C4-2B (cell line): ENCODE results near the gene TNNI3K.

Experiments
- H3K27ac ChIP-seq: fragments of 450-650 bp; 2 replicates; pipeline ENCODE4 v1.5.1; 2017
- CTCF ChIP-seq: fragments of 450-650 bp; conservative IDR thresholded peaks from 2 replicates; pipeline ENCODE4 v1.5.1; 2017; ENCODE audit warnings: mild to moderate bottlenecking
- ZFX ChIP-seq: fragments of 450-650 bp; IDR thresholded peaks from 2 replicates; pipeline ENCODE4 v1.6.1; 2017

TNNI3K gene

GRCh38 chr1:74470936-74471335 lies 235.7 kb downstream of the TNNI3K start:
- TF ChIP-seq CTCF (no peak), ZFX (no peak)
- H3K27ac ChIP-seq = no peak overlapping the region

- H3K27ac ChIP-seq = no peak overlapping the region
- TF ChIP-seq ZFX = no peak
- TF ChIP-seq CTCF = no peak
These were observed 236.3 kb downstream of the TNNI3K start for GRCh38 chr1:74471470-74471869.

GRCh38 chr1:74474585-74474984 lies 239.4 kb downstream of the TNNI3K start:
- TF ChIP-seq CTCF (no peak), ZFX (no peak)
- H3K27ac ChIP-seq = no peak overlapping the region

GRCh38 chr1:74478979-74479378 lies 243.8 kb downstream of the TNNI3K start:
- TF ChIP-seq ZFX (no peak), CTCF (no peak)
- no peak overlapping the region for H3K27ac ChIP-seq

- TF ChIP-seq ZFX (no peak), CTCF (no peak)
- H3K27ac ChIP-seq = no peak overlapping the region
These were observed 244.9 kb downstream of the TNNI3K start for GRCh38 chr1:74480068-74480467.

- TF ChIP-seq ZFX (no peak), CTCF (no peak)
- H3K27ac ChIP-seq = no peak overlapping the region
These were observed 246.4 kb downstream of the TNNI3K start for GRCh38 chr1:74481607-74482006.

- no peak overlapping the region for H3K27ac ChIP-seq
- no peak for TF ChIP-seq CTCF
- no peak for TF ChIP-seq ZFX
These were observed 250.4 kb downstream of the TNNI3K start for GRCh38 chr1:74485622-74486021.
